CD4-positive, alpha-beta T cell treated with Interleukin-6 for 4 hours (primary cell): ENCODE measurements around the gene FRMD4A.

Experiments used
- DNase-seq: peaks from one replicate; pipeline ENCODE4 v3.0.0-alpha.2; 2020; ENCODE audit warnings: mixed read lengths

Gene FRMD4A

DNA sequence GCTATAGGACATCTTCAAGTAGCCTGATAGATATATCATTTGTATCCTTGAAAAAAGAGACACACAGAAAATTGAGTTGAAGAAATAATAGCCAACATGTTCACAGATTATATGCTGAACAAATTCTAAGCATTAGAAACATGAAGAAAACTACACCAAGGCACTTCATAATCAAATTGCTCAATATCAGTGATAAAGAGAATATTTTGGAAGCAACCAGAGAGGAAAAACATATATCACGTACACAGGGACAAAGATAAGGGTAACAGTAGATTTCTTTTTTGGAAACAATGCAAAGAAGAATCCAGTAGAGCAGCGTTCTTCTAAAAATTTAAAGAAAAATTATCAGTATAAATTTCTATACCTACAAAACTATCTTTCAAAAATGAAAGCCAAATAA lies 6.0 kb upstream of the FRMD4A start:
- no peak for DNase-seq

DNA sequence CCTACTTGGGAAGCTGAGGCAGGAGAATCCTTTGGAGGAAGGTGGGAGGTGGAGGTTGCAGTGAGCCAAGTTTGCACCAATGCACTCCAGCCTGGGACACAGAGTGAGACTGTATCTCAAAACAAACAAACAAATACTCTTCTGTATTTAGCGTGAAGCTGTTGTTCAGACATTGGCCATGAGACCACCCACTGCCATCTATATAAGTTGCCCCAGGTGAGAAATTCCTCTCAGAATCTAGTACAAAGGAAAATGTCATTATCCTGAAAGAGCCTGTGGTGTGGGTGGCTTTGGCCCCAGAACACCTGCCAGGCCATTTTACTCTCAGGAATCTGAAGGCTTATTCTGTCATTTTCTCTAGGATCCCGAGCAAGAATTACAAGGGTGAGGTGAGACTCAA lies 4.0 kb upstream of the FRMD4A start:
- DNase-seq: no peak

DNA sequence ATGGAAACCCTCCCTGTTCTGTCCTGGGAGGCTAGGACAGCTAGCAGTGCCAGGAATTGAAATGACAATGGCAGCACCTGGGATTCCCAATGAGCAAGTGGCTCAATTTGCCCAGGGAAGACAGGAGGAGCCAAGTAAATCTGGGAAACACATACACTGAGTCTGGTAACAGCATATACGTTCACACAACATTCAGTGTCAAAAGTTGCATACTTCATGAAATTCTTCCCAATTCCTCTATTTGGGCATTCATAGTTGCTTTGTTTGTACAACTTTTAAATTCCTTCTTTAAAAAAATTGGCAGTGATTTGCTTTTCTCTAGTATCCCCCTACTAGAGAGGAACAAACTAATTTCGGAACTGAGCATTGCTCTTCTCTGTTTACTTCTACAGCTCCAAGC lies 2.9 kb upstream of the FRMD4A start:
- no peak for DNase-seq

DNA sequence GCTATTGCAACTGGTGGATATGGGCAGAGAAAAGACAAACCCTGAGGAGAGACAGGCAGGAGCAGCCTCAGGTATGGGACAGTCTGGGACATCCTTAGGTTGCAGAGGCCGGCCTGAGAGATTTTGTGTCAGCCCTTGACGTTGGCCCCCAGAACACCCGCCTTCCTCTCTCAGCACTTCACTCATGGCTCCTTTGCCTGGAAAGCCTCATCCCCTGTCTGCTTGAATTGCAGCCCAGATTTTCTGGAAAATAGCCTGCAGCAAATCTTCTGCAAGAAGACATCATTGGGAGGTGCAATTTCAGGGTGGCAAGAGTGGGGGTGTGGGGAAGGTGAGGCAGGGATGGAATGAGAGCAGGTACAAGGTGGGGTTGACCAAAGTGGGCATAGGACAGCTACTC lies 2.2 kb upstream of the FRMD4A start:
- no peak for DNase-seq

DNA sequence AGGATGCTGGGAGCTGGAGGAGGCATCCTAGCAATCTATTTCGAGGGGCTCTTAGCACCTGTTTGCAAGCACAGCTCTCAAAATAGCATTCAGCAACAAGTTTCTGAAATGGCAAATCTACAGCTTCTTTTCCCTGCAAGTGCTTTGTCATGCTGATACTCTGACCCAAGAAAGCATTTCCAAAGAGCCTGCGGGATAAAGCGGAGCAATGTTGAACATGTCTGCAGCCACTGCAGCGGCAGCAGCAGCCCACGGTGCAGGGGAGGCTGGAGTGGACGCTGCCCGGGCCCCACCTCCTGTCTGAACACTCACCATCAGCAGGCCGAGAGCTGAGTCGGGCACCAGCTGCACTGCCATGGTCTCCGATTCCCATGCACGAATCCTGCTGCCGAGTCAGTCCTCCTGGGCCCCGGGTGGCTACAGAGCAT lies 964 bp downstream of the FRMD4A start:
- DNase-seq: no peak

DNA sequence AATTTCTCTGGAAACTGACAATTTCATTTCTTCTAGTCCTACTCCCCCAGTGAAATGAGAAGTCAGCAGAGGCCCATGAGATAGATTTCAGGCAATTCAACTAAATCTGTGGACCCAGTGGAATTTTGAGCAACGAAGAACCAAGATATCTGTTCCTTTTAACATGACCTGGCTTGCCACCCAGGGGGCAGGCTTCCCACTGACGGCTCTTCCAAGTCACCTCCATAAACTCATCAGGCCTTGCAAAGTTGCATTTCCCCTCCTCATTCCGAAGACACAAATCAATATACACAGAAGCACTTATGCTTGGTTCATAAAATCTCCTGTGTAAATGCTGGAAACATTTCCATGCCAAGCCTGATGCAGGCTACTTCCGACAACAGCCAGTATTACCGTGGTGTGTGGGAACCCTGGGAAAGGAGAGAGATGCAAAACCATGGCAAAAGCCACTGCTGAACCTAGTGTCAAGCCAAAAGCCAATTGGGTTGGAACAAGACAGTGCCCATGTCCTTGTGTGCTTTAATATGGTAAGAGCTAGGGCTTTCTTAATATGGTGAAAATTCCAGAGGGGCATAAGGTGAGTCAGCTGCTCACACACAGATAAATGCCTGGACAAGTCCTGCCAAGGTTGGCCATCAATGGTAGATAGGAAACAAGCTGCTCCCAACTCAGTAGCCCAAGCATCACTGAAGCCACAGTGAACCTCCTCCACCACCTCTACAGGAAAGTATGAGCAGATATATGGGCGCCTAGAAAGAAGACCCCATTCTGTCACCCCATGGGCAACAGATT lies 1.6 kb downstream of the FRMD4A start:
- DNase-seq: no peak

DNA sequence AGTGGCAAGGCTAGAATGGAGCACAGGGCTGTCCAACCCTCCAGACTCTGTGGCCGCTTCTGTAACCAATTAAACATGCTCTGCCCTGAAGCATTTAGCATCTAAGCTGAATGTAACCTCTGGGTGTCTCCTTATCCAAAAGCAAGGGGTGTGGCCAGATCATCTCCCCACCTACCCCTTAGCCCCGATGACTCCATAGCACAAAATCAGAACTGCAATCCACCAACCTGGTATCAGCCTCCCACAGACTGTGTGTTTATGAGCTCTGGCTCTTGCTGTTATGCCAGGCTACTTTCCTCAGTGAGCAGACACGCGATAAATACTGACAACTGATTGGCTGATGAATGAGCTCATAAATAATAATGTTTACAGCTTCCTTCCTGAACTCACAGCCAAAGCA lies 3.2 kb downstream of the FRMD4A start:
- DNase-seq: no peak

DNA sequence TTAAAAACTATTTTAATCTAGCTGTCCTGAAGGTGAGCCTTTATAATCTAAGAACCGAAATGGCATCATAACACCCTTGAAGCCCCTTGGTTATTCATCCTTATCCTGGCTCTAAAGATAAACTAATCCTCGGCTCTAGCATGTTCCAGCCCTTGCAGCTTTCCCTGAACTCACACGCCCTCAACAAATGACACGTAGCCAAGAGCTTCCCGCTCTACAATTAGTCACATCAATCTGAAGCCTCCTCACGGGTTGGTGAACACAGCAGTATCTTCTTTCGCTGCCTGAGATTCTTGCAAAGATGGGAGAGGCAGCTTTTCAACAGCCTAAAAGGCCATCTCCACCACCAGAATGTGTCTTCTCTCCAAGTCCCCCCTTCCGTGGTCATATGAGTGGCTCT lies 4.1 kb downstream of the FRMD4A start:
- DNase-seq: no peak

DNA sequence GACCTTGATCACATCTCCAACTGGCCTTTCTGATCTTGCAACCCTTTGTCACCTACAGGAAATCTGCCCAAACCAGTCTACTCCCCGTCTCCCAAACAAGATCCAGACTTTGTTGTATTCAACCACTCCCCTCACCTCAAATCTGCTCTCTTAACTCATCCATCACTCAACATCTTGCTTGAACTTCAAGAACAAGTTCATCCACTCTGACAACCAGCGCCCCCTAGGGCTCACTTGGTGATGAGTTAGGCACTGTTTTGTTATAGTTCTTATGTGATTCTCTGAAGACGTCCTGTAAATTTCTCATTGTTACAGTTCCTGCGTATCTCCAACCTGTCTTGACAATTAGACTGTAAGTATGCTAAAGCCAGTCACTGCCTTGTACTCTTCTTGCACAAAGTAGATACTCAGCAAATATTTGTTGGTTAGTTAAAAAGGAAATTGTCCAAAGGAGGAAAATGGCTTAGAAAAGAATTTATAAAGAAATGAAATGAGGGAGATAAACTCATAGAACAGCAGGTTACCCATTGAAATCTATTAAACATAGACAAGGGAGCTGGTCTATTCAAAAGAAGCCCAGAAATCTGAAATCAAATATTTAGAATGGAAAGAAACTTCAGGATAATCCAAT lies 5.3 kb downstream of the FRMD4A start:
- peak; percentile 61 for DNase-seq

DNA sequence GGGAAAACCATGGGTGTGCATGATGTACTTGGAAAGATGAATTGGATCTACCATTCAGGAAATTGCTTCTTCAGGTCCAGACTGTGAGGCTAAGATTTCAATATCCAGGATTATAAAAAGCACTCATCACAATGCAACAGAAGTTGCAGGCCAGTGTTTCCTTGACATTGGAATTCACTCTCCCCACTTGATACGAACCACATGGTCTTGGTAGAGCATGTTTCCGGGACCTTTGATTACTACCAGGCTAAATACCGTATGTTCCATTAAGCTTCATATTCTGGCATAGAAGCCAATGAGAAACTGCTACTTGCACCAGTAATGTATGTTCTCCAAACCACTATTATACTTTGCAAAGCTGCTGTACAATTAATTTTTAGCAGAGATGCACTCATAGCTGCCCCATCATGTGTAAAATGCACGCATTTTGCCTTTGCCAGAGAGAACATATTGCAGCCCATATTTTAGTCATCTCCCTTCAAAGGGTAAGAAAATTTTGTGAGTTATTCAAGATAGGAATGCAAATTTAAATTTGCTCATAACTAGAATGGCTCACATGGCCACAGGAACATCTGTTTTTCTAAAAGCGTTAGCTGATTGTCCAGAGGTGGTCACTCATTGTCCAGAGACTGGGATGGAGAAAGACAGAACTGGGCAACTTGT lies 8.1 kb downstream of the FRMD4A start:
- DNase-seq: no peak

DNA sequence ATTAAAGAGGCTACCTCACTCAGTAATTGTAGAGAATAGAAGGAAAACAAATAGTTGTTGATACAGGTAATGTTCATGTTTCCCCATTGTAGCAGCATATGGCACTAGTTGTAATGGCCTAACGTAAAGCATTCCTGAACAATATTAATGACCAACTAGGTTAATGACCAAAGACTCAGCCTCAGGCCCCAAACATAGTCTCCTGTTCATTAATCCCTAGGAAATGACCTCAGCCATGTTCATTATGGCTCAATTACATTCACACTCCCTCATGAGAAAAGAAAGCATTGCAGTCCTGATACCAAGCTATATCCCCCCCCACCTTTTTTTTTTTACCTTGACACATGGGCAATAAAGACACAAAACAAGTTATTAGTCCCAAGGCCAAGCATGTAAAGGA lies 12.7 kb downstream of the FRMD4A start:
- no peak for DNase-seq

DNA sequence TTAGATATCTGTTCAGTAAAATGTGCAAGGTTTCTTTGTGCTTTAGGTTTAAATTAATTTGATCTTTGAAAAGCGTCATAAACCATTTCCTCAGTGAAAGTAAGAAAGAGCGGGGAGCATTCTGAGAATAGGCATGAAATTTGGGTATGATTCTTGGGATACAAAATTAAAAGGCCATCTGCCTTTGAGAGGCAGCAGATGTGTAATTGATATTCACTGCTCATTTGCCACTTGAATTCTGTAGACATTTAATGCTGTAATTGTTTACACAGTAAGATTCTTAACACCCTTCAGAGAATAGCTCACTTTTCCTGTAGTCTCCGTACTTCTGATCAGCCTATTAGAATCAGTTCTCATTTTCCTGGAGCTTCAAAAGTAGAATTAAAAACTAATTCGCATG lies 18.7 kb downstream of the FRMD4A start:
- no peak for DNase-seq

DNA sequence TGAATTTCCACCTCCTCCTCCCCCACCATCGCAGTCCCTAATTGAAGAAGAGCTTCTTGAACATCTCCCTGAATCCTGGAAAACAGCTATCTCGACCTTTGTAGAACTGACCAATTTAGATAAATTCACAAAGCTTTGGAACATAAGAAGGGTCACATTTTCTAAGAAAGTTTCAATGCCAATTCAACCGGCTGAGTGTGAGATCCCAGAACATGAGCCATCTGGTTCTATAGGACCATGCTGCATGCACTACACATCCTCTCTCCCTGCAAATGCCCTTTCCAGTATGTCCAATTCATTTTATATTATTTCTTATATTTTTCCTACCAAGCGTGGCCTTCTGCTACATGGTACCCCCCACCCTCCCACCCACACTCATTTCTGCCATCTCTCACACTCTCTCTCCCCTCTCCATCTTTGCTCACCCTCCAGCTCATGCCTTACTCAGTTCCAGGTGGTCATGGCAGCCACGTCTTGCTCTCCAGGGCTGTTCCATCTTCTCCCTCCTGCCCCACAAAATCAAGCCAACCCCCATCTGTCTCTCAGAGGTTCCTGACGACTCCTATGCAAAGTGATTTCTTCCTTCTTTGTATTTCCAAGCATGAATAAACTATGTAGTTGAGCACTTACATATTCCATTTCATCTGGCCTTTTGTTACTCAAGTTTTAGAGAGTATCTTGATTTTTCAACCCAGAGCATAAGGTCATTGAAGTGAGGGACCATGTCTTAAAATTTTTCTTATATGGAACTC lies 19.3 kb downstream of the FRMD4A start:
- DNase-seq: no peak

DNA sequence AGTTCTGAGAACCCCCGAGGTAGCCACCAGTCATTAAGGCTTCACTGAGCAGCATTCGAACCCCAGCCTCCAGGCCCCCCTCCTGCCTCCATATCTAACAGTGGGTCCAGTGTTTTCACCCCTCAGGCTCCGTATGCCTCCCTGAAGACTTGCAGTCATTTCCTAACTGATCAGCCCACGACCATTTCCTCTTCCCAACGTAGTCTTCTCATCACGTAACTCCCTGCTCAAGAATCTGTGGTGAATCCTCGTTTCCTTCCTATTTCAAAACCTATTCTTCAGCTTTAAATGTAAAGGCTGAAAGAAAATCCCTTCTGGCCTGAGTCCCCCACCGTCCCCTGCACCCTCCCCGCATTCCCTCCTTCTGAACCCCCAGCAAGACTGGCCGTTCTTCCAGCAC lies 21.1 kb downstream of the FRMD4A start:
- DNase-seq: no peak

DNA sequence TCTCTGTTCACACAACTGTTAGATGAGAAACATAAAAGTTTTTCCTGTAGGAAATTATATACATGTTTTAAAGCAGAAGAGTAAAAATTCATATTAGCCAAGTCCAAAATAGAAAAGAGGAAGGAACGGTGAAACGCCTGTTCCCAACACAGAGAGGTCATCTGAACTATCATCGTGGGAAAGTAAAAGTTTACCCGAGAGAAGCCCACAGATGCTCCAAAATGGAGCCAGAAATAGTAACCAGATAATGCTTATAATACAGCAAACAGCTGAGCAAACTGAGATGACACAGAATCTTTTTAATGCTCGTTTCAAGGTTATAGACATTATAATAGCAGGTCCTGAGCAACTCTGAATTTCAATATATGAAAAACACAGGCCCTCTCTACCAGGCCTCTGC lies 24.5 kb downstream of the FRMD4A start:
- DNase-seq: no peak

DNA sequence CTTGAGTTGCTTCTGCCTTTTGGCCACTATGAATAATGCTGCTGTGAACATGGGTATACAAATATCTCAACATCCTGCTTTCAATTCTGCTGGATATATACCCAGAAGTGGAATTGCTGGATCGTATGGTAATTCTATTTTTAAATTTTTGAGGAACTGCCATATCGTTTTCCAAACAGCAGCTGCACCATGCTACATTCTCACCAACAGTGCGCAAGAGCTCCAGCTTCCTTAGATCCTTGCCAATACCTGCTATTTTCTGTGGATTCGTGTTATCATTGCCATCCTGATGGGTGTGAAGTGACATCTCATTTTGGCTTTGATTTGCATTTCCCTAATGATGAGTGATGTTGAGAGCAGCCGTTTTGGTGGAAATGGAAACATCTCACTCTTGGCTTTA lies 26.7 kb downstream of the FRMD4A start:
- DNase-seq: no peak

DNA sequence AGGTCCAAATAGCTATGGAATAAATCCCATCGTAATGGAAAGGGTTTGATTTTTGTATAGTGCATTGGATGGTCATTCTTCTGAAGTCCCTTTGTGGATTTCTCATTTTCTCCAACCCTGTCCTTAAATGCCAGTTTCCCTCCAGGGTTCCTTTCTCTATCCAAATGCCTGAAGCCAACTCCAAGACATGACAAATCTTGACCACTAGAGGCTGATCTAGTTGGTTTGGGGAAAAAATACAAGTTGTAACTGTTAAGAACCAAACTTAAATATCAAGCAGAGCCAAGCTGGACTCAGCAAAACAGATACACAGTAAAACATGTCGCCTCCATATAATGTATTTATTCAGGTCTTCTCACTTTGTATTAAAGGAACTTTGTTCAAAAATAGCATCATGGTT lies 28.7 kb downstream of the FRMD4A start:
- DNase-seq: no peak

DNA sequence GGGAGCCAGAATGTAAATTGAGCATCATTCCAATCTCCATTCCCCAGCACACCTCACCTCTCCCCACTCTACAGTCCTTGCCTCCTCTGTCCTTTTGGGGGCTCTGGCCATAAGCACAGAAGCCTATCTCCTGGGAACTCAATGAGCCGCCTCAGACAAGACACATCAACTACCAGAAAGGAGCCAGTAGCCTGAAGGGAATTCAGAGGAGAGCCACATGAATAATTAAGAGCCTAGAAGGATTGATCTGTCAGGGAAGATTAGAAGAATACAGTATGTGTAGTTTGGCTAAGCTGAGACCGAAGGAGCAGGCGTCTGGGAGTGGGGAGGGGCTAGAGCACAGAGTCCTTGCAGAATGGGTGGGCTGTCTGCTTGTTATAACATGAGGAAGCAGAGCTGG lies 31.2 kb downstream of the FRMD4A start:
- DNase-seq: no peak

DNA sequence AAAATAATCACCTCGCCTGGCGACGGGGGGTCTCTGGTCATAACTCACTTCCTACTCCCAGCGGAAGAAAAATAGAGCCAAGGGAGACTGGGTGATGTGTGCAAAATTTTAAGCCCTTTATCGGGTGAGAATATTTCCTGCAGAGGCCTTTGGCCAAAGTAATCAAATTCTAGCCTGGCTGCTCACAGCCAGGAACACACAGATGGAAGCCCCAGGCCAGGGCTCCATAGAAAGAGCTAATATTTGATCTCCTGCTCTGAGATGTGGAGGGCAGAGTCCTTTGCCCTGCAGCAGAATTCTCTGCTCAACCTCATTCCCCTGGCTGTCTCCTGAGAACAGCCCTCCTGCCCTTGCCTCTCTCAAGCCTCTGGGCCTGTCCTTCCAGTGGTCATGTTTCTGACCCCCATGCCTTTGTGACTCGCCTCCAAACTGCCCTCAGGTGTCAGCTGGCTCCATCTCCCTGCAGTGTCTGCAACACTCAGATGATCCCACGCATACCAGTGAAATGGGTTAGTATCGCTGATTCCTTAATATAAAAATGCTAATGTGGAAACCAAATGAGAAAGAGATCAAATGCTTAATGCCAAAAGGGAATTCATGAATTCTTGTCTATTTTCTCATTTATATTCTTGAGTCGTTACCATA lies 34.5 kb downstream of the FRMD4A start:
- no peak for DNase-seq

DNA sequence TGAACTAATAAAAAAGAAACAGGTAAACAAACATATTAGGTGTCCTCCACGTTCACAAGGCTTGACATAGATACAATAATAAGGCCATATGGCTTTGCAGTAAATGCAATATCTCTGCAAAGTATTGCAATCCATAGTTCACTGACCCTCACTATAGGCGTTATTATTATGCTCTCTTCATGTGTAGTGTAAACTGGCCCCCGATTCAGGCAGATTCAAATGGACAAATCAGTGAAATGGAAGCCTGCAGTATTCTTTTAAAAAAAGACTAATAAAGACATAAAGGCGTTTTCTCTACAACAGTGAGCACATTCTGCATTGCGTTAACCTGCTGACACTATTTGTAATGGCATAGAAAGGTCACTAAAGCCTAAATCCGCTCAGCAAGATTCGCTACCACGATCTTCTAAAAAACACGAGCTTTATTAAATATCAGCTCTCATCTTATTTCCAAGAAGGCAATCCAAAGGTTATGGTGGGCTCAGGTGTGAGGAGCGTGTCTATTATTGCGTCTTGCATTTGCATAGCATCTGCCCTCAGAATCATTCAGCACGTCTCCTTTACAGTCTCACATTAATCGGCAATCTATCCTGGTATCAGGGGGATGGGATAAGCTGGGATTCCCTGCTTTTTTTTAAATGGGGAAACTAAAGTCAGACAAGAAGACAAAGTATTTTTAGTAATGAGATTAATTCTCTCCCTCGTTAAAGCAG lies 36.2 kb downstream of the FRMD4A start:
- no peak for DNase-seq

DNA sequence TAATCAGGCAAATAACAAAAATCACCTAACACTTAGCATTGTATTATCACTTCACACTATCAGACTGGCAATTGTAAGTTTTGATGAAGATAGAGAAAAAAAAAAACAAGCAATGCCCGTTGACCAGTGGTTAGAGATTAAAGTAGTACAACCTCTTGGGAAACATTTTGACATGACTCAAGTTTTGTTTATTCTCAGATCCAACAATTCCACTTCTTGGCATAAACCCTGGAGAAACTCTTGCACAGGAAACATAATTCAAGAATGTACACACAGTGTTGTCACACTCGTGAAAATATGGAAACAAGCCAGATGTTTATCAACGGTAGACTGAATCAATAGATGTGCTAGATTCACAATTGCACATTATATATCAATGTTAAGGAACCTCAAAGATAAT lies 37.2 kb downstream of the FRMD4A start:
- DNase-seq: no peak

DNA sequence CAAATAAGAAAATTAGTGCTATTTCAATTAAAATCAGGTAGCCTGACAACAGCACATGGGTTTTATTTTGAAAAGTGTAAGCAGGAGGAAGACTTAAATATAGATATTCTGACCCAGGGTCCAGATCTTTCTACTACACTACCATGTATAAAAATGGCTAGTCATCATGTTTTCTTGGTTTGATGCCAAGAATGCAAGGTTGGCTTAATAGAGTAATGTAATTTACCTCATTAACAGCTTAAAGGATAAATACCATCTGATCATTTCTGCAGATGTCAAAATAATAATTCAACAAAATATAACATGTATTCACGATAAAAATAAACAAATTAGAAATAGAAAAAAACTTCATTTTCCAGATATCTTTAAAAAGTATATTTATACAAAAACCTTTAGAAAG lies 39.4 kb downstream of the FRMD4A start:
- no peak for DNase-seq
